HG03354 (cell line): Measurements from ENCODE around the gene ULK4.

Source experiments
- ATAC-seq: cut with Tn5 transposase; IDR thresholded peaks from one replicate; pipeline ENCODE4 v1.9.1; 2021; ENCODE audit warnings: mild to moderate bottlenecking; ENCODE audit not compliant: unreplicated experiment, poor library complexity, severe bottlenecking

ULK4 gene

GRCh38 chr3:41222501-41222900 lies 739.4 kb downstream of the ULK4 start:
- ATAC-seq, result no peak

GRCh38 chr3:41222012-41222411 lies 739.9 kb downstream of the ULK4 start:
- no peak for ATAC-seq

GRCh38 chr3:41220906-41221677 lies 740.8 kb downstream of the ULK4 start:
- ATAC-seq, result no peak

GRCh38 chr3:41219424-41219823 lies 742.5 kb downstream of the ULK4 start:
- no peak for ATAC-seq

GRCh38 chr3:41216993-41217392 lies 744.9 kb downstream of the ULK4 start:
- ATAC-seq, result no peak

GRCh38 chr3:41216422-41216821 lies 745.5 kb downstream of the ULK4 start:
- no peak for ATAC-seq

- ATAC-seq, result no peak
Measured at GRCh38 chr3:41213588-41213987, 748.3 kb downstream of the ULK4 start.

- ATAC-seq, result no peak
Measured at GRCh38 chr3:41212088-41212487, 749.8 kb downstream of the ULK4 start.

GRCh38 chr3:41210966-41211365 lies 750.9 kb downstream of the ULK4 start:
- no peak for ATAC-seq

- ATAC-seq, result no peak
Measured at GRCh38 chr3:41209646-41210045, 752.3 kb downstream of the ULK4 start.

GRCh38 chr3:41208507-41209220 lies 753.2 kb downstream of the ULK4 start:
- no peak for ATAC-seq

- no peak for ATAC-seq
Measured at GRCh38 chr3:41207355-41207754, 754.5 kb downstream of the ULK4 start.

- no peak for ATAC-seq
Measured at GRCh38 chr3:41205591-41205990, 756.3 kb downstream of the ULK4 start.

GRCh38 chr3:41204369-41204768 lies 757.5 kb downstream of the ULK4 start:
- no peak for ATAC-seq

- ATAC-seq, result no peak
Measured at GRCh38 chr3:41202834-41203345, 759.0 kb downstream of the ULK4 start.

- ATAC-seq, result no peak
Measured at GRCh38 chr3:41202075-41202833, 759.6 kb downstream of the ULK4 start.

GRCh38 chr3:41200669-41201021 lies 761.3 kb downstream of the ULK4 start:
- ATAC-seq, result no peak

- ATAC-seq, result peak; percentile 25
Measured at GRCh38 chr3:41199866-41200668, 761.8 kb downstream of the ULK4 start.

- ATAC-seq, result peak; percentile 79
Measured at GRCh38 chr3:41198950-41199865, 762.7 kb downstream of the ULK4 start, which contains the start of gene CTNNB1. CTNNB1 (plus strand) TSS chr3:41199505; CDS start chr3:41224069, 24,564 bp downstream.
